HCT116 (cell line): ENCODE results near the gene EHD1. TPM values are rescaled to one million over a fixed set of nuclear protein-coding genes. Genes with fewer than 3 reads are reported as not detected.

Source experiments
- ATAC-seq: fragments of 200-7000 bp; cut with Tn5 transposase; 2 replicates; pipeline ENCODE4 v1.9.1; 2020; ENCODE audit warnings: mild to moderate bottlenecking, moderate library complexity
- BruUV-seq: library from RNA; stranded (reverse); fragments of 400-500 nt; replicated peaks from 2 replicates; lab custom pipeline; 2021; lab: Mats Ljungman, UMichigan
- CTCF ChIA-PET: fragments of 300-600 bp; sonication (Branson Sonifier 250); formaldehyde crosslinking; loops from one replicate; lab custom pipeline; 2021; ENCODE audit warnings: antibody characterized with exemption; lab: Charles Lee
- POLR2A ChIA-PET: fragments of 300-600, 350-600 bp; sonication (Branson Sonifier 250); formaldehyde crosslinking; loops from one replicate; lab custom pipeline; 2021; ENCODE audit warnings: antibody characterized with exemption; lab: Charles Lee
- RAD21 ChIA-PET, 2 experiments: fragments of 300-600 bp; sonication (Branson Sonifier 250); formaldehyde crosslinking; loops; one replicate each; lab custom pipeline; 2023; ENCODE audit warnings: low total read pairs in 2 of 2; ENCODE audit not compliant: uncharacterized antibody in 2 of 2, unreplicated experiment in 2 of 2, low non-redundant PET in 1 of 2; lab: Charles Lee
- DNase-seq: peaks from one replicate; pipeline ENCODE4 v3.0.0-alpha.2; 2010; ENCODE audit warnings: low read depth, low spot score
- H2AFZ ChIP-seq: fragments of 200-600 bp; shearing (Covaris generic), sonication (generic); 2 replicates; pipeline ENCODE4 v1.6.1; 2017; ENCODE audit warnings: low read depth, mixed run types, mixed read lengths, antibody characterized with exemption, low read length; ENCODE audit not compliant: poor library complexity, severe bottlenecking
- H3K27ac ChIP-seq: 2 replicates; pipeline ENCODE4 v1.5.1; 2012; ENCODE audit warnings: low read depth, low read length
- H3K27me3 ChIP-seq: fragments of 200-600 bp; sonication (generic); 2 replicates; pipeline ENCODE4 v1.6.1; 2016; ENCODE audit warnings: mixed run types, low read length, mixed read lengths; ENCODE audit not compliant: insufficient read depth
- H3K36me3 ChIP-seq, 2 experiments: fragments of 200-500 bp in 1 of 2; fragments of 200-600 bp in 1 of 2; sonication (Bioruptor generic) in 1 of 2; sonication (generic) in 1 of 2; 2 replicates each; pipeline versions ENCODE4 v1.5.1 to v1.6.1; 2014 to 2016; ENCODE audit warnings: low read length in 2 of 2, inconsistent platforms in 1 of 2, mixed read lengths in 1 of 2, mixed run types in 1 of 2; ENCODE audit not compliant: insufficient read depth in 2 of 2, control insufficient read depth in 1 of 2
- H3K4me1 ChIP-seq, 2 experiments: fragments of 200-600 bp in 1 of 2; sonication (generic) in 1 of 2; 2 replicates each; pipeline versions ENCODE4 v1.5.1 to v1.6.1; 2012 to 2017; ENCODE audit warnings: low read length in 2 of 2, inconsistent platforms in 1 of 2, mild to moderate bottlenecking in 1 of 2, mixed read lengths in 1 of 2, mixed run types in 1 of 2, moderate library complexity in 1 of 2; ENCODE audit not compliant: insufficient read depth in 2 of 2, control insufficient read depth in 1 of 2
- H3K4me2 ChIP-seq: fragments of 200-600 bp; sonication (generic); 2 replicates; pipeline ENCODE4 v1.6.1; 2017; ENCODE audit warnings: mixed run types, low read length, mixed read lengths
- H3K4me3 ChIP-seq, 2 experiments: fragments of 200-600 bp in 1 of 2; sonication (generic) in 1 of 2; replicated peaks in 1 of 2; 2 replicates each; pipeline ENCODE4 v1.5.1; 2011 to 2016; ENCODE audit warnings: low read length in 2 of 2, control low read depth in 1 of 2, low read depth in 1 of 2, mild to moderate bottlenecking in 1 of 2, mixed read lengths in 1 of 2, mixed run types in 1 of 2
- H3K79me2 ChIP-seq: fragments of 200-600 bp; sonication (generic); 2 replicates; pipeline ENCODE4 v1.6.1; 2017; ENCODE audit warnings: mild to moderate bottlenecking, mixed run types, low read length, moderate library complexity, mixed read lengths; ENCODE audit not compliant: insufficient read depth
- H3K9ac ChIP-seq: fragments of 200-600 bp; sonication (generic); 2 replicates; pipeline ENCODE4 v1.6.1; 2016; ENCODE audit warnings: low read length, mixed read lengths
- H3K9me2 ChIP-seq: fragments of 200-600 bp; sonication (generic), shearing (Covaris generic); 2 replicates; pipeline ENCODE4 v1.6.1; 2017; ENCODE audit warnings: mixed run types, mild to moderate bottlenecking, moderate library complexity; ENCODE audit not compliant: insufficient read depth
- H3K9me3 ChIP-seq, 2 experiments: fragments of 200-500 bp in 1 of 2; fragments of 200-600 bp in 1 of 2; sonication (Bioruptor generic) in 1 of 2; sonication (generic) in 1 of 2; 2 replicates each; pipeline ENCODE4 v1.6.1; 2014 to 2017; ENCODE audit warnings: low read length in 2 of 2, mixed read lengths in 2 of 2, inconsistent platforms in 1 of 2, low read depth in 1 of 2, mild to moderate bottlenecking in 1 of 2, mixed run types in 1 of 2, moderate library complexity in 1 of 2; ENCODE audit not compliant: control insufficient read depth in 1 of 2, insufficient read depth in 1 of 2
- H4K20me1 ChIP-seq: fragments of 200-600 bp; sonication (generic), shearing (Covaris generic); 2 replicates; pipeline ENCODE4 v1.6.1; 2017; ENCODE audit warnings: mixed run types, mild to moderate bottlenecking, moderate library complexity; ENCODE audit not compliant: insufficient read depth
- ATF3 ChIP-seq: IDR thresholded peaks from 2 replicates; pipeline ENCODE4 v1.6.1; 2012
- CTCF ChIP-seq, 3 experiments: fragments of 200-600 bp in 1 of 3; sonication (generic) in 1 of 3; IDR thresholded peaks in 2 of 3; conservative IDR thresholded peaks in 1 of 3; 2 replicates each; pipeline ENCODE4 v1.5.1; 2012 to 2017; ENCODE audit warnings: low read depth in 2 of 3, low read length in 2 of 3, antibody characterized with exemption in 1 of 3, borderline replicate concordance in 1 of 3, control low read depth in 1 of 3, mild to moderate bottlenecking in 1 of 3, mixed read lengths in 1 of 3, mixed run types in 1 of 3, moderate library complexity in 1 of 3; ENCODE audit not compliant: insufficient read depth in 1 of 3
- ELF1 ChIP-seq: IDR thresholded peaks from 2 replicates; pipeline ENCODE4 v1.6.1; 2012; ENCODE audit warnings: low read depth, borderline replicate concordance
- EZH2 ChIP-seq: fragments of 200-600 bp; sonication (generic); IDR thresholded peaks from 2 replicates; pipeline ENCODE4 v1.6.1; 2017; ENCODE audit warnings: antibody characterized with exemption, mixed run types
- FOSL1 ChIP-seq: IDR thresholded peaks from 2 replicates; pipeline ENCODE4 v1.6.1; 2012; ENCODE audit warnings: low read depth
- POLR2A ChIP-seq: IDR thresholded peaks from 2 replicates; pipeline ENCODE4 v1.7.0; 2011; ENCODE audit warnings: borderline replicate concordance; ENCODE audit not compliant: insufficient read depth, insufficient read length; ENCODE audit errors: extremely low read depth
- POLR2AphosphoS5 ChIP-seq: IDR thresholded peaks from 2 replicates; pipeline ENCODE4 v1.6.1; 2011; ENCODE audit warnings: mild to moderate bottlenecking, low read depth, low read length, moderate library complexity
- RAD21 ChIP-seq: IDR thresholded peaks from 2 replicates; pipeline ENCODE4 v1.6.1; 2012; ENCODE audit warnings: low read depth, mild to moderate bottlenecking
- TCF7L2 ChIP-seq: IDR thresholded peaks from 2 replicates; pipeline ENCODE4 v1.7.0; 2011; ENCODE audit warnings: borderline replicate concordance, inconsistent platforms; ENCODE audit not compliant: insufficient read depth, insufficient read length; ENCODE audit errors: extremely low read depth
- YY1 ChIP-seq: IDR thresholded peaks from 2 replicates; pipeline ENCODE4 v1.6.1; 2011; ENCODE audit warnings: low read length, low read depth, moderate library complexity, mild to moderate bottlenecking; ENCODE audit not compliant: insufficient replicate concordance; ENCODE audit errors: extremely low read depth
- ZFX ChIP-seq: fragments of 450-650 bp; IDR thresholded peaks from 2 replicates; pipeline ENCODE4 v1.6.1; 2017
- ZNF274 ChIP-seq: fragments of 200-500 bp; sonication (Bioruptor generic); IDR thresholded peaks from 2 replicates; pipeline ENCODE4 v1.6.1; 2014; ENCODE audit warnings: mild to moderate bottlenecking, low read depth, low read length, inconsistent platforms
- intact Hi-C: fragments of 100-400 bp; cut with micrococcal nuclease; formaldehyde crosslinking; loops from 2 replicates; pipeline ENCODE4 v1.10.0; 2022
- total RNA-seq: library from RNA; stranded (reverse); gene quantifications from one replicate; pipeline ENCODE4 v1.2.1, GENCODE V29; 2021; ENCODE audit not compliant: unreplicated experiment

EHD1 gene
- total RNA-seq, 1 experiment from 2014 or later: 48.1 TPM

- CTCF ChIA-PET: interaction anchor here (1.0 to 2.8 kb wide), 2 partner anchors 80 to 97 kb away, joined by 4 to 7 read pairs; partner anchors contain the start of genes ARL2 and BATF2
These were observed 38.6 kb upstream of the EHD1 start, which contains the start of gene ATG2A for GRCh38 chr11:64916775-64917662. ATG2A (minus strand) TSS chr11:64917209; CDS start chr11:64917135, 74 bp downstream.

More at GRCh38 chr11:64916775-64917662, 38.6 kb upstream of the EHD1 start, which contains the start of gene ATG2A:
- peak within 1 kb of the TSS; percentile 69 for H3K27ac ChIP-seq
- RAD21 ChIA-PET: interaction anchor here in 1 of 2 experiments (0.6 kb wide), 1 partner anchor 126 kb away, joined by 7 read pairs; no protein-coding TSS in a partner anchor
- peaks cover 16 to 29% of the 10 kb centered on the region in 2 experiments for H3K4me1 ChIP-seq
- peak within 1 kb of the TSS; percentile 52 for H2AFZ ChIP-seq
- BruUV-seq: TSS peak; percentile 72
- no peaks in the 10 kb centered on the region for H3K27me3 ChIP-seq
- ATAC-seq (peak; percentile 97), DNase-seq (peak; percentile 99)
- peaks cover 0 to 2% of the 10 kb centered on the region in 2 experiments; a peak in 1 of 4 replicates for H3K36me3 ChIP-seq
- POLR2A ChIA-PET: interaction anchor here (1.3 kb wide), 1 partner anchor 70 kb away, joined by 3 read pairs; no protein-coding TSS in a partner anchor
- H4K20me1 ChIP-seq: no peaks in the 10 kb centered on the region
- H3K4me3 ChIP-seq: peak within 1 kb of the TSS; percentile 82 to 84
- no peaks in the 10 kb centered on the region for H3K9me3 ChIP-seq
- no peak for TF ChIP-seq ELF1
- TF ChIP-seq EZH2: no peak
- peak; percentile 100 for TF ChIP-seq ZFX
- TF ChIP-seq CTCF (IDR thresholded peaks at IDR 0.05 in 2 of 3, conservative IDR thresholded peaks at IDR 0.05 in 1 of 3; ENCODE audit: borderline replicate concordance in 1 of 3, insufficient read depth in 1 of 3, low read depth in 2 of 3, low read length in 2 of 3): no peak
- peak; percentile 37 for TF ChIP-seq POLR2A
- no peak for TF ChIP-seq ZNF274
- no peak for TF ChIP-seq FOSL1
- TF ChIP-seq POLR2AphosphoS5: peak; percentile 88
- no peak for TF ChIP-seq ATF3
- TF ChIP-seq RAD21: no peak
- peak; percentile 23 for TF ChIP-seq YY1
- peak; percentile 89 for TF ChIP-seq TCF7L2
- TF ChIP-seq, all 23 proteins: peak for 5
- Histone ChIP-seq H3K9ac (peak within 1 kb of the TSS; percentile 78), H3K79me2 (peaks cover 13% of the 10 kb centered on the region; the same call in 1 of the 2 replicates), H3K9me2 (no peaks in the 10 kb centered on the region), H3K4me2 (peak within 1 kb of the TSS; percentile 100)
- intact Hi-C loops: loop anchor here (2.0 to 10.0 kb wide), 3 partner anchors 90 to 198 kb away; partner anchors contain the start of genes SNX15, TM7SF2 and ZNHIT2
